Measurements from ENCODE around the gene UROD.

Gene UROD

GRCh38 chr1:45014321-45015028, 2.4 kb downstream of the UROD start:
- no peak overlapping the region for H2AFZ ChIP-seq (ENCODE audit: low read length)
- peak; percentile 64 for DNase-seq
- H3K9me2 ChIP-seq (replicated peaks; ENCODE audit: insufficient read depth, low read length) = no peaks in the 10 kb centered on the region
- TF ChIP-seq EZH2 (optimal IDR thresholded peaks at IDR 0.05; ENCODE audit: low read depth, low read length) (no peak), EZH2phosphoT487 (IDR thresholded peaks at IDR 0.05; ENCODE audit: low read length) (no peak)
- TF ChIP-seq, protein P1, sequence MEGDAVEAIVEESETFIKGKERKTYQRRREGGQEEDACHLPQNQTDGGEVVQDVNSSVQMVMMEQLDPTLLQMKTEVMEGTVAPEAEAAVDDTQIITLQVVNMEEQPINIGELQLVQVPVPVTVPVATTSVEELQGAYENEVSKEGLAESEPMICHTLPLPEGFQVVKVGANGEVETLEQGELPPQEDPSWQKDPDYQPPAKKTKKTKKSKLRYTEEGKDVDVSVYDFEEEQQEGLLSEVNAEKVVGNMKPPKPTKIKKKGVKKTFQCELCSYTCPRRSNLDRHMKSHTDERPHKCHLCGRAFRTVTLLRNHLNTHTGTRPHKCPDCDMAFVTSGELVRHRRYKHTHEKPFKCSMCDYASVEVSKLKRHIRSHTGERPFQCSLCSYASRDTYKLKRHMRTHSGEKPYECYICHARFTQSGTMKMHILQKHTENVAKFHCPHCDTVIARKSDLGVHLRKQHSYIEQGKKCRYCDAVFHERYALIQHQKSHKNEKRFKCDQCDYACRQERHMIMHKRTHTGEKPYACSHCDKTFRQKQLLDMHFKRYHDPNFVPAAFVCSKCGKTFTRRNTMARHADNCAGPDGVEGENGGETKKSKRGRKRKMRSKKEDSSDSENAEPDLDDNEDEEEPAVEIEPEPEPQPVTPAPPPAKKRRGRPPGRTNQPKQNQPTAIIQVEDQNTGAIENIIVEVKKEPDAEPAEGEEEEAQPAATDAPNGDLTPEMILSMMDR (IDR thresholded peaks at IDR 0.05; ENCODE audit: low read length) = peak; percentile 89
- H4K20me1 ChIP-seq (ENCODE audit: insufficient read depth, low read length) = no peaks in the 10 kb centered on the region
- no peaks in the 10 kb centered on the region for H3K27me3 ChIP-seq (replicated peaks; ENCODE audit: insufficient read depth, low read length)
- H3K4me1 ChIP-seq (ENCODE audit: low read length) = peaks cover 11% of the 10 kb centered on the region
- H3K9me3 ChIP-seq (replicated peaks; ENCODE audit: insufficient read depth, low read length) = no peaks in the 10 kb centered on the region
- no peak overlapping the region for H3K4me3 ChIP-seq (ENCODE audit: low read length)
- H3K4me2 ChIP-seq (ENCODE audit: low read depth, low read length) = no peak overlapping the region
- H3K27ac ChIP-seq (ENCODE audit: low read length) = no peak overlapping the region
- H3K9ac ChIP-seq (ENCODE audit: low read length) = no peak overlapping the region
- H3K36me3 ChIP-seq (replicated peaks; ENCODE audit: insufficient read depth, low read length) = no peaks in the 10 kb centered on the region
- H3F3A ChIP-seq (ENCODE audit: insufficient read depth, low read length) = peaks cover 10% of the 10 kb centered on the region; the same call in 1 of the 2 replicates
- H3K79me2 ChIP-seq (ENCODE audit: low read length) = peaks cover 31% of the 10 kb centered on the region

DNA sequence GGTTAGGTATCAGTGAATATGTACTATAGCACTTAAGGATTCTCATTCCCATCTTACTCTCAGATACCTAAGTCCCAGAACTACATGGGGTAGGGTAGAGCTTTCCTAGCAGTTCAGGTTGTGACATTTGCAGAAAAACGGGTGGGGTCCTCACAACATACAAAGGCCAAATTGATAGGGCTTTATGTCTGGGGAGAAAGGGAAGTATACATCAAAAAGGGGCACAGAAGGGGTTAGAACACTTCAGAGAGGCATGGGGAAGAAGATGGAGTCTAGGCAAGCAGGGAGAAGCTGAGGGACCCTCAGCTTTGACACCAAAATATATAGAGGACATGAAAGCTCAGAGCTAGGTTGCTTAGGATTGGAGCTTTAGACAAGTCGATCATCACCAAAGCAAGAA, 3.6 kb downstream of the UROD start:
- no peaks in the 10 kb centered on the region for H4K20me1 ChIP-seq (ENCODE audit: insufficient read depth, low read length)
- peaks cover 11% of the 10 kb centered on the region for H3K4me1 ChIP-seq (ENCODE audit: low read length)
- H3K79me2 ChIP-seq (ENCODE audit: low read length) = peaks cover 19% of the 10 kb centered on the region
- H3F3A ChIP-seq (ENCODE audit: insufficient read depth, low read length) = peaks cover 6% of the 10 kb centered on the region; the same call in 1 of the 2 replicates
- H3K27me3 ChIP-seq (replicated peaks; ENCODE audit: insufficient read depth, low read length) = no peaks in the 10 kb centered on the region
- H3K9me3 ChIP-seq (replicated peaks; ENCODE audit: insufficient read depth, low read length) = no peaks in the 10 kb centered on the region
- TF ChIP-seq EZH2 (optimal IDR thresholded peaks at IDR 0.05; ENCODE audit: low read depth, low read length) = no peak
- TF ChIP-seq, protein P1 (IDR thresholded peaks at IDR 0.05; ENCODE audit: low read length) = no peak
- no peak for TF ChIP-seq EZH2phosphoT487 (IDR thresholded peaks at IDR 0.05; ENCODE audit: low read length)
- H3K36me3 ChIP-seq (replicated peaks; ENCODE audit: insufficient read depth, low read length) = no peaks in the 10 kb centered on the region
- H2AFZ ChIP-seq (ENCODE audit: low read length) = no peak overlapping the region
- H3K9me2 ChIP-seq (replicated peaks; ENCODE audit: insufficient read depth, low read length) = no peaks in the 10 kb centered on the region
- H3K27ac ChIP-seq (ENCODE audit: low read length) = no peak overlapping the region
- H3K9ac ChIP-seq (ENCODE audit: low read length) = no peak overlapping the region
- no peak overlapping the region for H3K4me3 ChIP-seq (ENCODE audit: low read length)
- no peak for DNase-seq
- H3K4me2 ChIP-seq (ENCODE audit: low read depth, low read length) = no peak overlapping the region

DNA sequence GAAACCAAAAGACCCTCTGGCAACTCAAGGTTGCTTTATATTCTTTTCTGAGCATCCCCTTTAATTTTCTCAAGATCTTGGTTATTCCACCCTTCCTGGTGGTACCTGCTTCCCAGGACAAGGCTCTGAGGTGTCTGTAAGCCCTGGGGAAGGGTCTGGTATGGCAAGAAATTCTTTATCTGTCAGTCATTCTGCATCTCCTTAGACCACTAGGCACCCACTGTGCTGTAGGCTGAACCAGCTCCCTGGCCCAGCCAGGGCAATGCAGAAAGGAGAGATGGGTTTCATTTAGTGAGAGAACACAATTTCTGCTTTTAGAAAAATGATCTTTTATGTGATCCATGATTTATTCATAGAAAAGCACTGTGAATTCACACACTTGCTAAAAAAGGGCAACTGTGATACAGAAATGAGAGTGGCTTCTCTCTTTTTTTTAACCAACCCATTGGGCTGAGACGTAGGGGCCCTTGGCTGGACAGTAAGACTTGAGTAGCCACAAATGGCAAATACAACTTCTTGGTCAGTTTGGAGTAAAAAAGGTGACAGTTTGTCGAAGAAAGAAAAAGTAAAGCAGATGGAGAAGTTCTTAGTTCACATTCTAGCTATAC, 4.1 kb downstream of the UROD start:
- TF ChIP-seq EZH2phosphoT487 (IDR thresholded peaks at IDR 0.05; ENCODE audit: low read length) (no peak), EZH2 (optimal IDR thresholded peaks at IDR 0.05; ENCODE audit: low read depth, low read length) (no peak)
- TF ChIP-seq, protein P1 (IDR thresholded peaks at IDR 0.05; ENCODE audit: low read length) = no peak
- DNase-seq = no peak

More for the DNA sequence above, 4.1 kb downstream of the UROD start:
- Histone ChIP-seq H3K4me3 (ENCODE audit: low read length) (no peak overlapping the region), H3K36me3 (replicated peaks; ENCODE audit: insufficient read depth, low read length) (no peaks in the 10 kb centered on the region), H3F3A (ENCODE audit: insufficient read depth, low read length) (peaks cover 4% of the 10 kb centered on the region; the same call in 1 of the 2 replicates), H3K4me1 (ENCODE audit: low read length) (peaks cover 11% of the 10 kb centered on the region), H3K9ac (ENCODE audit: low read length) (no peak overlapping the region), H2AFZ (ENCODE audit: low read length) (no peak overlapping the region), H3K9me2 (replicated peaks; ENCODE audit: insufficient read depth, low read length) (no peaks in the 10 kb centered on the region), H3K9me3 (replicated peaks; ENCODE audit: insufficient read depth, low read length) (no peaks in the 10 kb centered on the region), H4K20me1 (ENCODE audit: insufficient read depth, low read length) (no peaks in the 10 kb centered on the region), H3K27ac (ENCODE audit: low read length) (no peak overlapping the region), H3K4me2 (ENCODE audit: low read depth, low read length) (no peak overlapping the region), H3K27me3 (replicated peaks; ENCODE audit: insufficient read depth, low read length) (no peaks in the 10 kb centered on the region), H3K79me2 (ENCODE audit: low read length) (peaks cover 15% of the 10 kb centered on the region)

All from MM.1S (cell line).